Activated T-cell treated with anti-CD3 and anti-CD28 coated beads, Interleukin-2, amount 50 U/mL, for 4 hours (primary cell): ENCODE measurements around the gene FAM168A. TPM values are rescaled to one million over a fixed set of nuclear protein-coding genes. Genes with fewer than 3 reads are reported as not detected.

Experiments
- ATAC-seq, 2 donors: fragments of 200-7000 bp; cut with Tn5 transposase; one replicate each; pipeline ENCODE4 v1.10.0; 2021
- DNase-seq: peaks from one replicate; pipeline ENCODE4 v3.0.0-alpha.2; 2020
- H3K27me3 Mint-ChIP-seq: one replicate; pipeline ENCODE4 v1.8.0; 2021; ENCODE audit warnings: low read depth, mixed read lengths
- H3K36me3 Mint-ChIP-seq: one replicate; pipeline ENCODE4 v1.8.0; 2022; ENCODE audit warnings: mixed read lengths; ENCODE audit not compliant: insufficient read depth
- H3K4me1 Mint-ChIP-seq: one replicate; pipeline ENCODE4 v1.8.0; 2021; ENCODE audit warnings: low read depth, mixed read lengths
- H3K4me3 Mint-ChIP-seq: one replicate; pipeline ENCODE4 v1.8.0; 2021; ENCODE audit warnings: mild to moderate bottlenecking, moderate library complexity, mixed read lengths
- H3K9me3 Mint-ChIP-seq: one replicate; pipeline ENCODE4 v1.8.0; 2021; ENCODE audit warnings: mixed read lengths
- total RNA-seq, 3 donors: library from RNA; stranded (reverse); gene quantifications; one replicate each; pipeline ENCODE4 v1.2.1, GENCODE V29; 2021

Gene FAM168A, protein sequence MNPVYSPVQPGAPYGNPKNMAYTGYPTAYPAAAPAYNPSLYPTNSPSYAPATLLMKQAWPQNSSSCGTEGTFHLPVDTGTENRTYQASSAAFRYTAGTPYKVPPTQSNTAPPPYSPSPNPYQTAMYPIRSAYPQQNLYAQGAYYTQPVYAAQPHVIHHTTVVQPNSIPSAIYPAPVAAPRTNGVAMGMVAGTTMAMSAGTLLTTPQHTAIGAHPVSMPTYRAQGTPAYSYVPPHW
- total RNA-seq: 1 to 10 TPM; 7.2 to 8.7 (median 8.3) TPM

DNA sequence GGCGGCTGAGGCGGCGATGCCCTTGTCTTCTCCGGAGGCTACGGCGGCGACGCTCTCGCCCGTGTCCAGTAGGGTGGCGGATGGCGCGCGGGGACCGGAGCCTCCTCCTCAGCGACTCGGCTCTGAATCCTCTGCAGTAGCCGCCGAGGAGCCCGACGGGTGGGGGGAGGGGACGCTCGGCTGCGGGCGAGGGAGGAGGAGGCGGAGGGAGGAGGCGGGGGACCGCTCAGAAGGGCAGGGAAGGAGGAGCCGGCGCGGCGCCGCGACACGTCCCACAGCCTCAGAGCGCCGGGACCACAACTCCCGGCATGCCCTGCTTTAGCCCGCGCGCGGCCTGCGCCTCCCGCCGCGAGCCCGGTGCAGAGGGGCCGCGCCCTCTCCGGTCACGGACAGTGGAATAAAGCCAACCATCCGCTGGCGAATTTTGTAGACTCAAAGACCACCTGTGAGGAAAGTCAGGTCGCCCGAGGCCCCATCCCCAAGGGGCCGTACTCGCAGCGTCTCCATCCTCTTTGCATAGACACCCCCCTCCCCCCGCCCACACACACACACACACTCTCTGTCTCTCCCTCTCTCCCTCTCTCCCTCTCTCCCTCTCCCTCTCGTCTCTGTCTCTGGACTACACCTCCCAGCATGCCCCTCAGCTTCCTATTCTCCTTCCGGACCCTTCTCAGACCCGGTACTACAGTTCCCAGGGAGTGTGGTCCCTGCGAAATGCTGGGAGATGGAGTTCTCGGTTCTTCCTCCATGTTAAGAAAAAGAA, at the start of gene FAM168A:
TSS of gene FAM168A (minus strand) at position 157 of the 763 bp plus-strand sequence. CDS start 129,638 bp downstream, outside the sequence.
- Mint-ChIP-seq H3K4me3 (peak within 1 kb of the TSS; percentile 90), H3K9me3 (no peaks in the 10 kb centered on the region), H3K36me3 (no peaks in the 10 kb centered on the region), H3K27me3 (no peaks in the 10 kb centered on the region), H3K4me1 (peaks cover 28% of the 10 kb centered on the region)
- peak; percentile 95 for ATAC-seq
- DNase-seq: peak; percentile 90

DNA sequence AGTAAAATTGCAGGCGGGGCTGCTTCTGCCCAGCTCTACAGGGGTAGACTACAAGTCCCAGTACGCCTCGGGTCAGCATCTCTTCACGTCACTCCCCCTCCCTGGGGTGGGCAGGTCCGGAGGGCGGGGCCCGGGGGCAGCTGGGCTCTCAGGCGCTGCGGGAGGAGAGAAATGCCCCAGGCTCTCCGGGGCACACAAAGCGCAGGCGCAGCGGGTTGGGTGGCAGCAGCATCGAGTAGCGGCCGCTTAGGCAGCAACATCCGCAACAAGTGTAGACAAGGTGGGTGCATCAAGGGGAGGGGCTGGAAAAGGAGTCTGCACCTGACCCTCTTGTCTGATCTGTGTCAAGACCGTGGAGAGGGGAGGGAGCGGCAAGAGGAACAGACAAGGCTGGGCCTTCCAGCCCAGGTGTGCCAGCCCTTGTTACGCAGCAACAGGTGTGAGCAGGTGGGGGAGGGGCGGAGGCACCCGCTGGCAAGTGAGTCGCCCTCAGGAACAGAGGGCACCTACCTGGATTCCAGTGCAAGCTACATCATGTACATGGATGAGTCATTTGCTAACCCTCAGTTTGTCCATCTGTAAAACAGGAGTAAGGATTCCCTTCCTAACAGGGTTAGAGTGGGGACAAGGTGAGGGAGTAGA, 49.7 kb upstream of the FAM168A start:
- ATAC-seq: peak; percentile 100
- DNase-seq: peak; percentile 89
- no peaks in the 10 kb centered on the region for H3K9me3 Mint-ChIP-seq
- H3K4me1 Mint-ChIP-seq: peaks cover 25% of the 10 kb centered on the region
- H3K27me3 Mint-ChIP-seq: peaks cover 3% of the 10 kb centered on the region
- no peaks in the 10 kb centered on the region for H3K36me3 Mint-ChIP-seq
- peak overlapping the region; percentile 77 for H3K4me3 Mint-ChIP-seq

DNA sequence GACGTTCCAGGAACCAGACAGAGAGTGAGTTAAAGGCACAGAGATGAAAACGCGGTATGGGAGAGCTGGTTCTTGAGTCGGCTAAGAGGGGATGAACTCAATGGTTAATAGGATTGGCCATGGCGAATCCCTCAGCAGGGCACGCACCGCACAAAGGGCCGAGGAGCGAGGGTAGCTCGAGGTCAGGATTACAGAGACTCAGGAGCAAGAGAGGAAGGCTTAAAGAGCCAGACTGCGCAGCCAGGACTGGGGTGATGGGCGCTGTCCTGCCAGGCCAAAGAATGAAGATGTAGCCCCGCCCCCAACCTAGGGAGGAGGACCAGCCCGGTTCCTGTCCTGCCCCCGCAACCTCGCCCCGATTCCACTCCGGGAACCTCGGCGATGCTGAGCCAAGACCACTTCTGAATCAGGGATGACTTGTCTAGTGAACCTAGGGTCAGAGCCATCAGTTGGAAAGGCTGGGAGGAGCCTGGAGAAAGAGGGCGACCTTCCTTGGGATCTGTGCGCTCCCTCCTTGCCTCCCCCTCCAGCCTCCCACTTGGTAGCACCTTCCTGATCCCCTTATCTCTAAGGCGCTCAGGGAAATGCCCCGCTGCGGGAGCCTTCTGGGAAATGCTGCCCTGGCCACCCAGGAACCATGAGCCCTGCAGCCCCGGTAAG, 48.2 kb upstream of the FAM168A start, which contains the start of gene PLEKHB1:
TSS of gene PLEKHB1 (plus strand) at position 610 of the 660 bp plus-strand sequence. CDS start at position 638, 28 bp downstream.
- DNase-seq (no peak), ATAC-seq (no peak)
- no peaks in the 10 kb centered on the region for H3K36me3 Mint-ChIP-seq
- H3K4me1 Mint-ChIP-seq: peaks cover 25% of the 10 kb centered on the region
- peaks cover 3% of the 10 kb centered on the region for H3K27me3 Mint-ChIP-seq
- H3K9me3 Mint-ChIP-seq: no peaks in the 10 kb centered on the region
- H3K4me3 Mint-ChIP-seq: peak within 1 kb of the TSS; percentile 77

DNA sequence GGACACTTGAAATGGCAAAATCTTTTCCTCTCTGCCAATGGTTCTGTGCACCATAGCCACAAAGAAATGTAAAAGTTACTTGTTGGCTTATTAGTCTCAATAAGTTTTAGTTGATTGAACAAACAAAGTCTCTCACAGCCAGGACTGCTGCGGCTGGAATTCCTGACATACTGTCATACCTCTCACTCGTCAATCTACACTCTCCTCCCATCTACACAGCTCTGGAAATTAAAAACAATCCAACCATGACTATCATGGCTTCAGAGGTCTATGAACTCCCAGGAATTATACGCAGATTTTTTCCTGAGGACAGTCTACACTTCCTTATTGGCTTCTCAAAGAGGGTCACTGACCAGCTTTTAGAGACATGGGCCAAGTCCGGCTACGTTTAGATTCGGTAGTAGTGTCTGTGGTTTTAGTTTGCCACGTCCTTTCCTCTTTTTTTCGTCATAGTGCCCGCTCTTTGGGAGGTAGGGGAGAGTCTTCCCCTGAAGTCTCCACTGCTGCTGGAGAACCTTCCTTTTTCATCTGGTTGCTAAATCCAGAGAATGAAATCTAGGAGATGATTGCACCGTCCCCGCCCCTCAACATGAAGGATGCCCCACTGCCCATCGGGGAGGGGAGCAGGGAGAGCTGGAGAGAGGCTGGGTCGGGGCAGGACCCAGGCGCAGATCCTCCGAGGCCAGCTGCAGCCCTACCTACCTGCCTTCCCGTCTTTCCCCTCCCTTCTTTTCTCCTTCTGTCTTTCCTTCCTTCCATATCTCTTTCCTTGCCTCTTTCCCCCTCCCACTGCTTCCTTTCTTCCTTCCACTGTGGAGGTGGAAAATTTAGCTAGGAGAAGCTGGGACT, 47.4 kb upstream of the FAM168A start:
- Mint-ChIP-seq H3K4me3 (no peak overlapping the region), H3K36me3 (no peaks in the 10 kb centered on the region), H3K4me1 (peaks cover 30% of the 10 kb centered on the region), H3K27me3 (peaks cover 6% of the 10 kb centered on the region), H3K9me3 (no peaks in the 10 kb centered on the region)
- no peak for ATAC-seq
- DNase-seq: no peak

DNA sequence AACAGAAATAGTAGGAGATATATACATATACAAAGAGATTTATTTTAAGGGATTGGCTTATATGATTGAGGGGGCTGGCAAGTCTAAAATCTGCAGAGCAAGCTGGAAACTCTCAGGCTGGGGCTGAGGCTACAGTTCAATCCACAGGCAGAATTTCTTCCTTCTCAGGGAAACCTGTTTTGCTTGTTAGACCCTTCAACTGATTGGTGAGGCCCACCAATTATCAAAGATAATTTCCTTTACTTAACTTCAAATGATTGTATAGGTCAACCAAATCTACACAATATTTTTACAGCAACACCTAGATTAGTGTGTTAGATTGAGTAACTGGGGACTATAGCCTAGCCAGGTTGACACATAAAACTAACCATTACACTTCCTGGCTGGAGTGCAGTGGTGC, 43.8 kb upstream of the FAM168A start:
- Mint-ChIP-seq H3K9me3 (no peaks in the 10 kb centered on the region), H3K4me1 (peaks cover 13% of the 10 kb centered on the region), H3K36me3 (no peaks in the 10 kb centered on the region), H3K27me3 (peaks cover 8% of the 10 kb centered on the region), H3K4me3 (no peak overlapping the region)
- DNase-seq (no peak), ATAC-seq (no peak)

DNA sequence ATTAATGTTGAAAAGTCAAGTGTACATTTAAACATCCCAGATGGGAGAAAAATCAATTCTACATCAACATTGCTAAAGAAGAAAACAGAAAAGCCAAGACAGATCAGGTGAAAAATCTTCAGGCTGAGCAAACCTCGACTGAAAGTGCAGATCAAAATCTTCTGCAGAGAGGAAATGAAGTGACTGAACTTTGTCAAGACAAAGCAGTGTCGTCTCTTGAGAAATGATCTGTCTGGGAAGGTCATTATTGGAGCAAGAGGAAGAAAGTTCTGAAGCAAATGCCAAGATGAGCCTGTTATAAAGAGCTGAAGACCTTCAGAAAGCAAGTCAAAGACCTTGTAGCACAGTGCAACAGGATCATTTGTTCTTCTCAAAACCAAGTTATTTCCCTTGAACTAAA, 42.7 kb upstream of the FAM168A start:
- ATAC-seq: no peak
- Mint-ChIP-seq H3K27me3 (peaks cover 5% of the 10 kb centered on the region), H3K4me3 (no peak overlapping the region), H3K9me3 (no peaks in the 10 kb centered on the region), H3K36me3 (no peaks in the 10 kb centered on the region), H3K4me1 (peaks cover 9% of the 10 kb centered on the region)
- no peak for DNase-seq

DNA sequence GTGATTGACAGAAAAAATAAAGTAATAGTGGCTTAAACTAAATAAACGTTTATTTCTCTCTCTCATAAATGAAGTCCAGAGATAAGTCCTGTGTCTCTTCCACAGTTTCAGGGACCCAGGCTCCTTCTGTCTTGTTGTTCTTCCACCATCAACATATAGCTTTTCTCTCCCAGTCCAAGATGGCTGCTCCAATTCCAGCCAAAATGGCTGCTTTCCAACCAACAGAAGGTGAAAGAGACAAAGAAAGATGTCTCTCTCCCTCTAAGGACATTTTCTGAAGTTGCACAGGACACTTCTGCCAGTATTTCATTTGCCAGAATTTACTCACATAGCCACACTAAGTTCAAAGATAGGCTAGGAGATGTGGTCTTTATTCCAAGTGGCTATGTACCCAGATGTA, 39.1 kb upstream of the FAM168A start:
- no peak for DNase-seq
- peaks cover 5% of the 10 kb centered on the region for H3K27me3 Mint-ChIP-seq
- H3K36me3 Mint-ChIP-seq: no peaks in the 10 kb centered on the region
- no peak overlapping the region for H3K4me3 Mint-ChIP-seq
- peaks cover 17% of the 10 kb centered on the region for H3K4me1 Mint-ChIP-seq
- ATAC-seq: no peak
- no peaks in the 10 kb centered on the region for H3K9me3 Mint-ChIP-seq

DNA sequence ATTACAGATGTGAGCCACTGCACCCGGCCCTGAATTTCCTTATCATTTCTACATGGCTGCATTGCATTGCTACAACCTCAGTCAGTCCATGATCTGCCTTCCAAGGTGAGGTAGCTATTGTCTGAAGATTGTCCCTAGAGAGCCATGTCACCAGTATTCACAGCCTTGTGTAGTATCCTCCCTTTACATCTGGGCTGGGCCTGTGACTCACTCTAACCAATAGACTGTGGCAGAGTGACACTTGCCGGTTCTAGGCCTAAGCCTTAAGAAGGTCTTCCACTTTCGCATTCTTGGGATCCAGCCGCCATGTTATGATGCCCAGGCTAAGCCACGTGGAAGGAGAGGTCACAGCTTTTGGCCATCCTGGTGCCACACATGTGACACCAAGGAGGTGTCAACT, 38.3 kb upstream of the FAM168A start:
- H3K9me3 Mint-ChIP-seq: no peaks in the 10 kb centered on the region
- no peak overlapping the region for H3K4me3 Mint-ChIP-seq
- peaks cover 5% of the 10 kb centered on the region for H3K27me3 Mint-ChIP-seq
- no peak for DNase-seq
- no peak for ATAC-seq
- no peaks in the 10 kb centered on the region for H3K36me3 Mint-ChIP-seq
- H3K4me1 Mint-ChIP-seq: peaks cover 17% of the 10 kb centered on the region

DNA sequence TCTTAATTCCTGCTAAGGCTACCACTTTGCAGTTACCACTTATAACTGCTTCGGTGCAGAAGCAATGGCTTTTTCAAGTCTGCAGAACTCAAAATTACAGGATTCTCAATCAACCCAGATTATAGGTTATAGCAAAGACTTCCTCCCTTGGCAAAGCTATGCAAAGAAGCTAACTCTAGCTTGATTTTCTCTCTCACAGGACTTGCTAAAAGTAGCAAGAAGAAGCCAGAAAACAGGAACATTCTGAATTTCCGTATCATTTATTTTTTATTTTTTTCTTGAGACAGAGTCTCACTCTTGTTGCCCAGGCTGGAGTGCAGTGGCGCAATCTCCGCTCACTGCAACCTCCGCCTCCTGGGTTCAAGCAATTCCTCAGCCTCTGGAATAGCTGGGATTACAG, 37.8 kb upstream of the FAM168A start:
- Mint-ChIP-seq H3K4me3 (no peak overlapping the region), H3K27me3 (peaks cover 5% of the 10 kb centered on the region), H3K9me3 (no peaks in the 10 kb centered on the region), H3K36me3 (no peaks in the 10 kb centered on the region), H3K4me1 (peaks cover 16% of the 10 kb centered on the region)
- DNase-seq: no peak
- ATAC-seq: no peak

DNA sequence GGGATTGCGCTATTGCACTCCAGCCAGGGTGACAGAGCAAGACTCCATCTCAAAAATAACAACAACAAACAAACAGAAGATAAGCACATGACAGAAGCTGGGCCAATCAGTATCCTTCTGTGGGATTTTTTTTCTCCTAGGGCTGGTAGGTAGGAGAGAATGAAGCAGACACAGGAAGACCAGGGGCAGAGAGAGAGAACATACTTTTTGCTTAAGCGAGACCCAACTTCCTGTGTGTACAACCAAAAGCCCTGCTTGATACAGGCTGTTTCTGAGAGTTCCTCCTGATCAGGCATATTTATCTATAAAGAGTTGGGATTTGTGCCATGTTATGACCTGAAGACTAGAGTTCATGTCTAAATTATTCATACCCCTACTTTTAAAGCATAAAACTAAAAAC, 36.1 kb upstream of the FAM168A start:
- Mint-ChIP-seq H3K4me1 (peaks cover 8% of the 10 kb centered on the region), H3K27me3 (no peaks in the 10 kb centered on the region), H3K36me3 (no peaks in the 10 kb centered on the region), H3K4me3 (no peak overlapping the region), H3K9me3 (no peaks in the 10 kb centered on the region)
- DNase-seq (no peak), ATAC-seq (no peak)

DNA sequence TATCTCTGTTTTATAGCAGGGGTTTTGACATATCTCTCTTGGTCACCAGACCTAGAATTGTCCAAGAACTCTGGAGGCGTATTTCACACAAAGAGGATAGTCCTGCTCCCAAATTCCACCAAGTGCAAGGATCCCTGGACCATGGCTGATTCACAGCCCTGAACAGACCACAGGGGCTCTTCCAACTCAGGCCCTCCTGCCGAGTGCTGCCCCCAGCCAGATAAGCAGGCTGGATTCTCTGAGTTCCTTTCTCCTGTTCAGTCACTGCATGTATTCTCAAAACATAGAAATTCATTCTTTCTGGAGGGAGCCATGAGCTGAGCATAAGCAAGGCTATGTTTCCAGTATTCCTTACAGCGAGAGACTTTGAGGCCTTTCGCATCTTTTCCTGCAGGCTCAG, 35.1 kb upstream of the FAM168A start:
- Mint-ChIP-seq H3K4me1 (peaks cover 8% of the 10 kb centered on the region), H3K36me3 (no peaks in the 10 kb centered on the region), H3K4me3 (no peak overlapping the region), H3K27me3 (no peaks in the 10 kb centered on the region), H3K9me3 (no peaks in the 10 kb centered on the region)
- DNase-seq (no peak), ATAC-seq (no peak)

DNA sequence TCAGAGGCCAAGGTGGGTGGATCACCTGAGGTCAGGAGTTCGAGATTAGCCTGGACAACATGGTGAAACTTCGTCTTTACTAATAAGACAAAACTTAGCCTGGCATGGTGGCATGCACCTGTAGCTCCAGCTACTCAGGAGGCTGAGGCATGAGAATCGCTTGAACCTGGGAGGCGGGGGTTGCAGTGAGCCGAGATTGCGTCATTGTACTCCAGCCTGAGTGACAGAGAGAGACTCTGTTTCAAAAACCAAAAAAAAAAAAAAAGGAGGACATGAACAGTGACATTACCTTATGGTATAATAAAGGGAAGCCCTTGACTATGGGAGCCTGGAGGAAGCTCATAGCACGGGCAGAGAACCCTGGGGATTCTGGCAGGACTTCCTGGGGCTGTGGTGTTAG, 32.0 kb upstream of the FAM168A start:
- H3K36me3 Mint-ChIP-seq: no peaks in the 10 kb centered on the region
- peaks cover 2% of the 10 kb centered on the region for H3K27me3 Mint-ChIP-seq
- H3K4me3 Mint-ChIP-seq: no peak overlapping the region

DNA sequence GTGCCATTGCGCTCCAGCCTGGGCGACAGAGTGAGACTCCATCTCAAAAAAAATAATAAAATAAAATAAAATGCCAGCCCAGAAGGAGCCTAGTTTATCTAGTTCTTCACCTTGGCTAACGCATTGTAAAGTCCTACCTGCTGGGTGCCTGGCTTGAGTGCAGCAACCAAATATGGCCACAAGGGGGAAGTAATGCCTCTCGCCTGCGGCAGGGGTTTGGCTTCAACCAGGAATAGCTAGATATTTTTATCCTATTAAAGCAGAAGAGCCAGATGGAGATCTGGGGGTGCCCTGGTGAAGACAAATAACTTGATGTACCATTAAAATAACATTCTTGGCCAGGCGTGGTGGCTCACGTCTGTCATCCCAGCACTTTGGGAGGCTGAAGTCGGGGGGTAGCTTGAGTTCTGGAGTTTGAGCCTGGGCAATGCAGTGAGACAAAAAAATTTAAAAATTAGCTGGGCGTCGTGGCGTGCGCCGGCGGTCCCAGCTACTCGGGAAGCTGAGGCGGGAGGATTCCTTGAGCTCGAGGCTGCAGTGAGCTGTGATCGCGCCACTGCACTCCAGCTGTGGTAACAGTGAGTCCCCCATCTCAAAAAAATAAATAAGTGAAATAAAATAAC, 27.9 kb upstream of the FAM168A start:
- peak; percentile 81 to 88 for ATAC-seq
- peaks cover 3% of the 10 kb centered on the region for H3K4me1 Mint-ChIP-seq
- DNase-seq: peak; percentile 62
- H3K4me3 Mint-ChIP-seq: no peak overlapping the region
- peaks cover 14% of the 10 kb centered on the region for H3K27me3 Mint-ChIP-seq
- H3K36me3 Mint-ChIP-seq: no peaks in the 10 kb centered on the region
- no peaks in the 10 kb centered on the region for H3K9me3 Mint-ChIP-seq

More for the DNA sequence above, 32.0 kb upstream of the FAM168A start:
- Mint-ChIP-seq H3K9me3 (no peaks in the 10 kb centered on the region), H3K4me1 (peaks cover 11% of the 10 kb centered on the region)
- ATAC-seq (no peak), DNase-seq (no peak)
